GM19467 (cell line): ENCODE results near the gene CALHM1.
"Not testable (repeated sequence)": the region's sequence is repeated elsewhere in the genome, so short reads cannot be mapped to it uniquely, and the experiment has no call there.

ENCODE experiments used
- ATAC-seq: cut with Tn5 transposase; IDR thresholded peaks from one replicate; pipeline ENCODE4 v1.9.1; 2021; ENCODE audit warnings: mild to moderate bottlenecking, moderate library complexity; ENCODE audit not compliant: unreplicated experiment

CALHM1 gene

GRCh38 chr10:103433858-103434257, 24.8 kb downstream of the CALHM1 start:
- no peak for ATAC-seq

GRCh38 chr10:103431902-103432301, 26.8 kb downstream of the CALHM1 start:
- ATAC-seq: no peak

GRCh38 chr10:103429647-103430046, 29.1 kb downstream of the CALHM1 start:
- no peak for ATAC-seq

GRCh38 chr10:103428989-103429643, 29.6 kb downstream of the CALHM1 start:
- no peak for ATAC-seq

- ATAC-seq: no peak
Observed at GRCh38 chr10:103427866-103428265, 30.8 kb downstream of the CALHM1 start.

- no peak for ATAC-seq
Observed at GRCh38 chr10:103423748-103424147, 35.0 kb downstream of the CALHM1 start.

- no peak for ATAC-seq
Observed at GRCh38 chr10:103419101-103419500, 39.6 kb downstream of the CALHM1 start.

- ATAC-seq: no peak
Observed at GRCh38 chr10:103417601-103418000, 41.1 kb downstream of the CALHM1 start.

- not testable (repeated sequence) for ATAC-seq
Observed at GRCh38 chr10:103417148-103417469, 41.6 kb downstream of the CALHM1 start.

GRCh38 chr10:103416436-103417147, 42.1 kb downstream of the CALHM1 start:
- no peak for ATAC-seq

- ATAC-seq: no peak
Observed at GRCh38 chr10:103415581-103415980, 43.1 kb downstream of the CALHM1 start.

- ATAC-seq: no peak
Observed at GRCh38 chr10:103413564-103413963, 45.1 kb downstream of the CALHM1 start.
